Fibroblast of skin of left quadriceps (primary cell): ENCODE results near the gene NET1.
"Not testable (repeated sequence)": the region's sequence is repeated elsewhere in the genome, so short reads cannot be mapped to it uniquely, and the experiment has no call there.

Experiments used
- DNase-seq, 2 experiments: peaks; one replicate each; pipeline ENCODE4 v3.0.0-alpha.2; 2013; ENCODE audit warnings: low read depth in 2 of 2

The NET1 gene

DNA sequence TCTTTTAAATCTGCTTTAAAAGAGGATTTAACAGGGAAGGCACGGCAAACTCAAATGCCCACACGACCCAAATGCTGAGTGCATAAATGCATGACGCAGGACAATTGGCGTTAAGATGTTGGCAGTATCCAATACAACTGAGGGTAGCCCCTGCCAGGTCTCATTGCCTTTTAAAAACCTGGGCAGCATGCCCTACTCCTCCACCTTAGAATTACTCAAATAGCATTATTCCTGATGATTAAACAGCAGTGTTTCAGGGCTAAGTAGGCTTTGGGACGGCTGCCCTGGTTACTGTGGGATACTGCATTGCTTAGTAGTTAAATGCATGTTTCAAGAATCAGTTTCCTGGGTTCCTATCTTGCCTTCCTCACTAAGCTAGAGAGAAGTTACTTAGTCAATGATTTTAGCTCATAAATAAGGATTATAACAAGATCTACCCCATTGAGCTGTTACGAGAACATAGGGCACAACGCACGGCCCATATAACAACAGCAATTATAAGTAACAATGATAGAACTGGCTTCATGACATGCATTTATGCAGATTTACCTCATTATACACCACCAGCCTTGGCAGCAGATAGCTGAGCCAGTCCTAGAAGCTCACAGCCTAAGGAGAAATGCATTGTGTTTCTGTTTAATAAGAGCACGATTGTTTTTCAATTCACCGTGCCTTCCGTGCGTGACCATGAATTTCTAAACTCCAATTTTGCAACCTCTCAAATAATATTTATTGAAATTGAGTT is 15.6 kb upstream of the NET1 start:
- DNase-seq = no peak

DNA sequence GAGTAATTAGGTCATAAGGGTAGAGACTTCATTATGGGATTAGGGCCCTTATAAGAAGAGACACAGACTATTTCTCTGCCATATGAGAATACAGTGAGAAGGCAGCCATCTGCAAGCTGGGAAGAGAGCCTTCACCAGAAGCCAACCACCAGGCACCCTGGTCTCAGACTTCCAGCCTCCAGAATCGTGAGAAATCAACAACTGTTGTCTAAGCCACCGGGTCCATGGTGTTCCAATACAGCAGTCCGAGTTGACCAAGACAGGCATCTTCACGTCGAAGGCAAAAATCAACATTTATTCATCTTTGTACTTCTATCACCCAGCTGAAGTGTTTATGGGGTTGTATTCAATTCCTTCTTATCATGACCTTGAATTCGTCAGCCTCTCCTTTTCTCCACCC is 13.0 kb upstream of the NET1 start:
- no peak for DNase-seq

DNA sequence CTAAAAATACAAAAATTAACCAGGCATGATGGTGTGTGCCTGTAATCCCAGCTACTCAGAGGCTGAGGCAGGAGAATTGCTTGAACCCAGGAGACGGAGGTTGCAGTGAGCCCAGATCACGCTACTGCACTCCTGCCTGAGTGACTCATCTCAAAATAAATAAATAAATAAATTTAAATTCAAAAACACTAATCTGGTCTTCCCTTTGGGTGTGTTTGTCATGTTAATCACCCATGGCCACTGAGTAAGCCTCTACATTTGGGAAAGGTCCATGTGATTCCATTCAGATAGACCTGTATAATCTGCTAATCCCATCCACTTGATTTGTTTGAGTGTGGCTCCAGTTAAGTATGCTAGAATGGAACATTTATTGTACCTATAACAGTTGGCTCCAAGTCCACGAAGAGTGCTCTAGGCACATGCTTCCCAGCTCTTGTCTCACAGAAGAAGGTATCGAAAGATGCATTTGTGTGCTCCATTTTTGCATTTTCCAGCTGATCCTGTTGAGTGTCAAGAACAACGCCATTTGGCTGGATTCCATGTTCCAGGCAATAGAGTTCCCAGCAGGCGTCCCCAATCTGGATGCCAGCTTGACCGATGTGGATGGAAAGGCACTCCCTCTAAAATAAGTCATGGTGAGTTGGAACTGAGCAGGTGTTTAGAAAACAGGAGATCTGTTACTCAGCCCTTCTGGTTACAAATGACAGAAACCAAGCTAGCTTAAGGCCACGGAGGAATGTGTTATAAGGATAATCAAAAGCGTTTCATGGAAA is 11.7 kb upstream of the NET1 start:
- no peak for DNase-seq

DNA sequence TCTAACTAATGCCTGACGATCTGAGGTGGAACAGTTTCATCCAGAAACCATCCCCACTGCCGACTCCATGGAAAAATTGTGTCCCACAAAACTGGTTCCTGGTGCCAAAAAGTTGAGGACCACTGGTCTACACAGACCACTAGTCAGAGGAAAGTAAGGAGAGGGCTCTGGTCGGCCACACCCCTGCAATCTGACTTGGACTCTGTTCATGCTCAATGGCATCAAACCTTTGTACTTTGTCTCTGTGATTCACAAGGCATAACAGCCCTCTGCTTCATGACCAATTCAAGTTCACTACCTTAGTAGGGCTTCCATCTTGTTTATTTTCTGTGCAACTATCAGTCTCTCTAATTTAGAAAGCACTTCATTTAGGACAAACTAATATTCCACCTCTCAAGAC is 9.6 kb upstream of the NET1 start:
- no peak for DNase-seq

DNA sequence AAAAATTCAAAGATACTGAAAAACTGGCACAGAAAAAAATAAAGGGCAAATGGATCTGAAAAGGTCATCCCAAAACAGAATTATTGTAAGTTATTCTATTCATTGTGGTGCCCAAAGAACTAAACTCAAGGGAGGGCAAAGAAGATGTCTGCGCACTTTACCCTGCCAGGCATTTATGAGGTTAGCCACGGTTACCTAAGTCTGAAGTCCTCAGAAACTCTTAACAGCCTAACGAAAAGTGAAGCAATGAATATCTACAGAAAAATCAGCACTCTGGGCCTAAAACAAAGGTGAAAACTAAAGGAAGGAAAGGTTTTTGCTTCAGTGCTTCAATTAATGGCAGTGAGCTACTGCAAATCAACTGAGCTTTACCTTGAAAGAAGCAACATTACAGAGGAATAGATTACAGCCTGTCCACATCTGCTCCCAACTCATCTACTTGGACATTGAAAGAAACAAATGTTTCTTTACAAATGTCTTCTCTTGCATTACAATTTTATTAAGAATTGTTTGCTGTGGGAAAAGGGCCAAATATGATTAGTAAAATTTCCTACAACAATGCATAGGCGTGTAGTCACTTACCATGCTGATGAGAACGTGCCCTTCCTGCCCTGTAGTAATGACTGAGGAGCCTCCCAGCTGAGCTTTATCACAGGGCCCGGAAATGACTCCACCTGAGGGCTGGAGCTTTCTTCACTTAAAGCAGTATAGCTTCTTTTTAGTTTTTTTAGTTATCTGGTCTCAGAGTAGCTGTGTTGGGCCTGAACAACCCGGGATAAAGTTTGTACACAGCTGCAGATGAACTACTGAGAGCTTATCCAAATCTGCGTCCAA is 7.9 kb upstream of the NET1 start, which contains the start of gene TUBAL3:
TSS of gene TUBAL3 (minus strand) at position 621 of the 834 bp plus-strand sequence. CDS start at position 585, 36 bp downstream.
- DNase-seq = no peak

DNA sequence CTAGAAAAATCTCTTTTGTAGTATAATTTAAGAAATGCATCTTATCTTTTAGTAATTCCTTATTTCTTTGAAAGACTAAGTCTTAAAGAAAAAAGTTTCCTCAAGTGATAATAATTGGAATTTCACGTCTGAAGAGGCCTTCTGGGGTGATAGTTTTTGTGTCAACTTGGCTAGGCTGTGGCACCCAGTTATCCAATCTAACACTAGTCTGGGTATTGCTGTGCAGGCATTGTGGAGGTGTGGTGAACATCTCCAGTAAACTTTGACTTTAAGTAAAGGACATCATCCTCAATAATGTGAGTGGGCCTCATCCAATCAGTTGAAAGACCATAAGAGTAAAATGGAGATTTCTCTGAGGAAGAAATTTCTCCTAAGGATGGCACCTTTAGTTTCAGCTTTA is 5.4 kb upstream of the NET1 start:
- DNase-seq = no peak

DNA sequence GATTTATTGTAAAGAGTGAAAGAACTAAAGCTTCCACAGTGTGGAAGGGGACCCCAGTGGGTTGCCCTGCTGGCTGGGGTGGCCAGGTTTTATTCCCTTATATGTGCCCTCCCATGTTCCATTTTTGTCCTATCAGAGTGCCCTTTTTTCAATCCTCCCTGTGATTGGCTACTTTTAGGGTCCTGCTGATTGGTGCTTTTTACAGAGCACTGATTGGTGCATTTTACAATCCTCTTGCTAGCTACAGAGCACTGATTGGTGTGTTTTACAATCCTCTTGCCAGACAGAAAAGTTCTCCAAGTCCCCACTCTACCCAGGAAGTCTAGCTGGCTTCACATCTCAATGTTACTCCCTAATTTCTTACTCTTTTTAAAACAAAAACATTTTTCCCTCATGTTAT is 1.6 kb upstream of the NET1 start:
- not testable (repeated sequence) for DNase-seq

DNA sequence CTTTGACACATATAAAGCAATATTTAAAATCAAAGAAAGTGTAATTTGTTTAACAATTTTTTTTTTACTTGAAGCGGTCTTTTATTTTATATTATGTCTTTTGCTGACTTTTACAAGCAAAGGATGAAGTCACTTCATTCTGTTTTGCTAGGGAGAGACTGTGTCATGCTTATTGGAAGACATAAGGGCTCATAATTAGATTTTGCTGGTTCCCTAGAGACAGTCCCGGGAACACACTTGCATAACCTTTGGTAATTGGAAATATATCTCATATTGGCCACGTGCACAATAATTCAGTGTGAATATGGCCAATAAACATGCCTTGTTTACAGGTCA is 448 bp upstream of the NET1 start:
- DNase-seq = no peak

DNA sequence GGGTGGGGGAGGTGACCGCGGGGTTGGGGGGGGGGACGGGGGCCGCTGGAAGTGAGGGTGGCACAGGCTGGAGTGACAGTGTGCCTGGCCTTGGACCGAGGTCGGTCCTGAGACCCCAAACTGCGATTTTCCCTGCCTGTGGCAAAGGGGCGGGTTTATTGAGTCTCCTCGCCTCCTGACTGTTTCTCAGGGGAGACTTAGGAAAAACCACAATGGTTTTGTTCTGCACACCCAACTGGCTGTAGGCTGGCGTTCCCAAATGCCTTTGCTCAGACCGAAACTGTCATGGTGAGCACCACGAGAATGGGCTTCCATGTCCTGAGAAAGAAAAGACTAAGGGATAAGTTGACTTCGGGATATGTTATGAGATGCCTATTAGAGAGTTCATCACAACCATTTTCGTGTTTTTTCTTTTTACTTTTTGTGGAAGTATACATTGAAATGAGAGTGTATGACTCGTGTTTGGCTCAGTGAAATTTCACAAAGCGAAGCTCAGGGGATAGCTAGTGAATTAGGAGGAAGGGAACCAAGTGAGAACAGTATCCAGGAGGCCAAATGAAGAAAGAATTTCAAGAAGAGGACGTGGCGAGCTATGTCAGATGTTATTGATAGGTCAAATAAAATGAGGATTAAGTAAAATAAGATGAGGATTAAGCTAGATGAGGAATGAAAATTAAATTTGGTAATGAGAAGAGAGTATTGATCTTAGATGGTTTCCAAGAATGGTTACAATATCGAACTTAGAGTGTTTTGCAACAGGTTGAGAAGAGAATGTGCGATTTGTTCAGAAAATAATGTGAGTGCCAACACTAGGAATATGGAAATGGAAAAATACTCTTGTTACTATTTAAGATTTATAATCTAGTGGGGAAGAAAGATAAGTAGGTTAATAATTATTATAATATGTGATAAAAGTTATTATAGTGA is 918 bp downstream of the NET1 start:
- peak; percentile 13 to 18 for DNase-seq

DNA sequence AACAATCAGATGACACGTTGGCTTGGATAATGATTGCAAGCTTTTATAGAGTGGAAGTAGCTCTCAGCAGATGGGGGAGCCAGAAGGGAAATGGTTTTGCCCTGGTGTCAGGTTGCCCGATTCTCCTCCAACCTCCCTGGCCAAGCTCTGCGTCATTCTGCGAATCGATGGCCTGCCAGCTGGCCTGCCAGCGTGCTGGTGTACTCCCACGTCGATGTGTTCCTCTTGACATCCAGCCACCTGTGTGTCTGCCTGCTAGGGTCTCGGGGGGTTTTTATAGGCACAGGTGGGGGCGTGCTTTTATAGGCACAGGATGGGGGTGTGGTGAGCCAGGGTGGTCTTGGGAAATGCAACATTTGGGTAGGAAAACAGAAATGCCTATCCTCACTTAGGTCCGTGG is 4.6 kb downstream of the NET1 start:
- DNase-seq = no peak

DNA sequence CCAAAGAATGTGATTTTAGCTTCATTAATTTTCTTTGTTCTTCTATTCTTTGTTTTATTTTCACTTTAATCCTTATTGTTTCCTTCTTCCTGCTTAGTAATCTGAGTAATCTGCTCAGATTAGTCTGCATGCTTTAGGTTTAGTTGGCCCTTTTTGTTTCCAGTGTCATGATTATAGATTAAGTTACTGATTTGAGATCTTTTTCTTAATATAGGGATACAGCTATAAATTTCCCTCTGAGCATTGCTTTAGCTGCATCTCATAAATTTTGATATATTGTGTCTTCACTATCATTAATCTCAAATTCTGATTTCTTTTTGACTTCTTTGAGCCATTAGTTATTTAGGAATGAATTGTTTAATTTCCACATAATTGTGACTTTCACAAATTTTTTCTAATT is 6.2 kb downstream of the NET1 start:
- no peak for DNase-seq

DNA sequence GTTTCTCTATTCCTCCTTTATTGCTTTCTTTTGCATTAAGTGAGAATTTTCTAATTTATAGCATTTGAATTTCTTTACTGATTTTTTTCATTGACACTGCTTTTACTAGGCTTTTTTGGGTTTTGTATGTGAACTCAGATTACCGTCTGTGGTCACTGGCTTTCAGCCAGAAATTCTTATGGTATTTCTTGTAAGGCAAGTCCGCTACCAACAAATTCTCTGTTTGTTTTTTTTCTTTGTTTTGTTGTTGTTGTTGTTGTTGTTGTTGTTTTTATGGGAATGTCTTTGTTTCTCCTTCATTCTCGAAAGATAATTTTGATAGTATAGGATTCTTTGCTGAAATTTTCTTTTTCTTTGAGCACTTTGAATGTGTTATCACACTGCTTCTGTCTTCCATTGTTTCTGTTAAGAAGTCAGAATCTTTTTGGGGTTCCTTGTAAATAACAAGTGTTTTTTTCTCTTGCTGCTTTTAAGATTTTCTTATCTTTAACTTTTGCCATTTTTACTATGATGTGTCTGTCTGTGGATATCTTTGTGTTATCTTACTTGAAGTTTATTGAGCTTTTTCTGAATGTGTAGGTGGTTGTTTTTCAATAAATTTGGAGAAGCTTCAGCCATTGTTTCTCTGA is 7.2 kb downstream of the NET1 start:
- no peak for DNase-seq

DNA sequence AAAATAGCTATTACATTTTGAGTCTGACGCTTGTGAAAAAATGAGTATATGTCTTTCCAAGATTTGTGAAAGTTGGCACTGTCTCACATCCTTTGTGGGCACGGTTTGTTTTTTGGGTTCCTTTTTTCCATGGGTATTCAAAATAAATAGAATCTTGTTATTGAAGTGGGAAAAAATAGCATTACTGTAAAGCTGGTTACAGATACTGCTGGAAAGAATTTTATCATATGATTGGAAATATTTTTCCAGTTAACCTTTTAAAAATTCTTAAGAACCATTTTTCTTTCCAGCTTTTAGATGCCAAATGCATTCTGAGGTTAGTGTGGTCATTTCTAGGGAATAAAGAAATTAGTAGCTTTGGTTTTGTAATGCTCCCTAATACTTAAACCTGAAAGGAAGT is 11.4 kb downstream of the NET1 start:
- no peak for DNase-seq

DNA sequence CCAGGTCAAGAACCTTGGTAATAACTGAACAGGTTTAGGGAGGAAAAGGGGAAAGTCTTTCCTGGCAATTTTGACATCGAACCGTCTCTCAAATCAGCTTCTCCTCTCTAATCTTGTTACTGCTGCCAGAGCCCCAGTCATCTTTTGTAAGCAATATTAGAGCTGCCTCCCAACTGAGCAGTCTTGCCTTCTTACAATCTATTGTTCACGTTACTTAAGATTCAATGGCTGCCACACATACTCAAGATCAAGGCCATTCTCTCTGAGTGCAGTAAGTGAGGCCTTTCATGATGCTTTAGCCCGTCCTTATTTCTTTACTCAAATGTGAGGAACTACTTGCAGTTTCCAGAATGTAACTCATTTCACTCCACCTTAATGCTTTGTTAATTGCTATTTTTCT is 12.4 kb downstream of the NET1 start:
- DNase-seq = no peak

DNA sequence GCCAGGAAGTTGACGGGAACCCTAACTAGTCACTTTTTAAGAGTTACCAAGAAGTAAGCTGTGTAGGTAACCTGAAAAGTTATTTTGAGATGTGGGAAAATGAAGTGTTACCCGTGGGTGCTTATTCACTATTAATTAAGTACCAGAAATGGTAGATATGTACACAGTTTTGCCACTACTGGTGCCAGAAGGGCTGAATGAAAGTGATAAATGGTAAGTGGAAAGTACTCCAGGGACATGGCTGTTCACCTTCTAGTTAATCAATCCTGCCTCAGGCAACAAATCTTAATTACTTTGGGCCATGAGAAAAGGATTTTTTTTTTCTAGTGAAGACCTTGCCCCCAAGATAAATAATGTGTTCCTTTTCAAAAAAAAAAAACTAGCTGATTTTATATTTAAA is 15.8 kb downstream of the NET1 start:
- DNase-seq = no peak

DNA sequence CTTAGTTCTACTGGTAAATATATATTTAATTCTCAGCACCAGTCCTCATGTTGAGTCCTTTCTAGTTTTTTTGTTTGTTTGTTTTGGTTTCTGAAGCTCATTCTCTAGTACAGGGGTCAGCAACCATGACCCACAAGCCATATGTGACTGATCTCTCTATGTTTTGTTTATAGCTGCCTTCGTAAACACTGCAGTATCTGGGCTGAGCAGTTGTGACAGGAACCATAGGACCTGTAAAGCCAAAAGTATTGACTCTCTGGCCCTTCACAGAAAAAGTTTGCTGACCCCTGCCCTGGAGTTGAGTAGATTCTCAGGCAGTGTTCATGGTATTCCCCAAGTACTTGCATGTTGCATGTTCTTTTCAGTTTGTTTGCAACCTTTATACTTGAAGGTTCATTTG is 20.8 kb downstream of the NET1 start:
- no peak for DNase-seq

DNA sequence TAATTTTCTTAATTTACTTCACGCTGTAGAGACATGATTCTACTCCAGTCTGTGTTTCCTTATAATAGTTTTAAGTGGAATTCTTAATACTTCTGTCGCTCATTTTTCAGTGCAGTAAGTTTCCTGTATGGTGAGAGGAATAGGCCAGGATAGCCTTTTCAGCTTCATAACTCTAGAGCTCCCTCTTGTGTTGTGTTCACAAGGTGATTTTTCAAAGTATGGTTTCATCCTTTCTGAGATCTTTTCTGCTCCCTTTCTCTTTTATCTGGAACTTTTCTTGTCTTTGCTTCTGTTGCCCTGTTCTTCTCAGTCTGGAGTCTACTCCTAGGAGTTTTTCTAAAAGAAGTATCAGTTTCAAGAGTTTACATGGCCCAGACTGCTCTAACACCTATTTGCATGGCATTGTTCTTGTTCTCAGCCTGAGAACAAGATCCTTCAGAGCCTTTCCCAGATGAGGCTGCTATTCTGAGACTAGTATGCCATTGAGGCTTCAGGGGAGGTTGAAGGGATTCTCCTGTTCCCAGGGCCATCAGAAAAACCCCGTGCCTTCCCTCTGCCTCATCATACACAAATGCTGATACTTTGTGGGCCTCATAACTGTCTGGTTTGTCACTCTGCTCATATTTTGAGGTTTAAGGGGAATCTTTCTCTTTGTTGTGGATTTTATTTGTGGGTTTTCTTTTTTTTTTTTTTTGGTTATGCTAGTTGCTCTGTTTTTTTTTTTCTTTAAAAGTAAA is 21.8 kb downstream of the NET1 start:
- peak; percentile 52 to 58 for DNase-seq

DNA sequence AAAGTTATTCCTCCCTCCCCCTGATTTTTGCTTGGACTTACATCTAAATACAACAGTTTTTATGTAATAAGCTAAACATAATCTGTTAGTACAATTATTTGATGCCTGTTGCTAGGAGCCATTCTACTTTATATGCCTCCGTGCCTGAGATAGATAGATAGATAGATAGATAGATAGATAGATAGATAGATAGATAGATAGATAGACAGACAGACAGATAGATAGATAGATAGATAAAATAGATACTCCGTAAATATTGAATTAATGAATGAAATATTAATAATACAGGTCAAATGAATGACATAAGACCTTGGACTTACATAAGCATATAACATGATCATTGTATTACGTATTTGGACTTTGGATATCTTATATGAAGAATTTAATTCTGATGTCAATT is 23.0 kb downstream of the NET1 start:
- DNase-seq = no peak

DNA sequence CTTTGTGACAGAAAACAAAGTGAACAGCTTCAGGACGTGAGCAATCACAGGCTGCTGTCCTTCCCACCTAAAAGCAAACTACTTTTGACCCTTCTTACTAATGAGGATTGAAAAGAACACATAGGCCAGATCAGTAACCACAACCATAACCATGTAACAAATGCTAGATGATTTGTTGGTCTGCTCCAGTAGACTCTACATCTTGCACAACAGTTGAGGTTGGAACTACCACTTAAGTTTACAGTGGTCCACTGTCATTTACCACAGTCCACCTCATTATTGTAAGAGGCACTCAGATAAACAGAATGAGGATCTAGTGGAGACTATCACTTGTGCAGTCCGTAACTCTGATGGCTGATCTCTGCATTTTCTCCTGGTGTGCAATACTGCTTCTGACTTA is 27.8 kb downstream of the NET1 start:
- no peak for DNase-seq

DNA sequence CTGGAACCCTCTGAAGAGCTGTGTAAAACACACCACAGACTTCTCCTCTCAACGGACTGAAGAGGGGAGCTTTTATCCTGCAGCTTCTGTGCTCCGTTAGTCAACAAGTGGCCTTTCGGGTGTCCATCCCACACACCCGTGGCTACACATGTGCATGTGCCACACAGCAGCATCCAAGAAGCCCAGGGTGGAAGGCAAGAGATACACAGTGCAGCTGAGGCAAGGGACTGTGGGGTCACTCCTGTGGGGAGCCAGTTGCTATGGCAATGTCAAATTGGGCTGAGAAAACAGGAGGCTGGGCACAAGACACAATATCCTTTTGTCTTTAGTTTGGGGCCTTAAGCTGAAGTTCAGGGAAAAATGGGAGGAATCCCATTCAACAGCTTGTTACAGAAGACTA is 28.7 kb downstream of the NET1 start:
- no peak for DNase-seq
